HEK293 (cell line): ENCODE measurements around the gene LEUTX.

ENCODE experiments used
- CTCF ChIA-PET: fragments of 350-600 bp; formaldehyde crosslinking; extraction: SDS; loops from one replicate; lab custom pipeline; 2021; ENCODE audit warnings: antibody characterized with exemption; lab: Yijun Ruan, JAX
- POLR2A ChIA-PET: fragments of 300-600 bp; formaldehyde crosslinking; extraction: SDS; loops from one replicate; lab custom pipeline; 2020; ENCODE audit warnings: antibody characterized with exemption, inconsistent platforms; lab: Yijun Ruan, JAX
- H3K27ac ChIP-seq: fragments of 200-500 bp; sonication (Bioruptor generic); 2 replicates; pipeline ENCODE4 v1.5.1; 2014; ENCODE audit warnings: low read depth, low read length, control low read depth, inconsistent platforms; ENCODE audit errors: extremely low read depth
- H3K36me3 ChIP-seq, 2 experiments: fragments of 200-500 bp in 1 of 2; sonication (Bioruptor generic) in 1 of 2; 1 replicate in 1 of 2; 2 replicates in 1 of 2; pipeline ENCODE4 v1.5.1; 2014 to 2017; ENCODE audit warnings: inconsistent platforms in 2 of 2, low read length in 2 of 2; ENCODE audit not compliant: control insufficient read depth in 2 of 2, insufficient read depth in 1 of 2
- H3K4me1 ChIP-seq: fragments of 200-500 bp; sonication (Bioruptor generic); 2 replicates; pipeline ENCODE4 v1.5.1; 2014; ENCODE audit warnings: mild to moderate bottlenecking, low read length, inconsistent platforms; ENCODE audit not compliant: control insufficient read depth, insufficient read depth
- H3K4me3 ChIP-seq: 2 replicates; pipeline ENCODE4 v1.5.1; 2011; ENCODE audit warnings: low read depth, mild to moderate bottlenecking, control low read depth, low read length, moderate library complexity
- H3K9me3 ChIP-seq: fragments of 200-500 bp; sonication (Bioruptor generic); 2 replicates; pipeline ENCODE4 v1.5.1; 2014; ENCODE audit warnings: low read depth, low read length, inconsistent platforms; ENCODE audit not compliant: control insufficient read depth, insufficient read depth
- GLIS1 ChIP-seq: fragments of 450-650 bp; formaldehyde crosslinking; IDR thresholded peaks from 2 replicates; pipeline ENCODE4 v1.5.1; 2016; ENCODE audit warnings: missing biosample characterization, missing genetic modification characterization
- HOXC10 ChIP-seq: sonication (generic); formaldehyde crosslinking; IDR thresholded peaks from 2 replicates; pipeline ENCODE4 v1.8.1; 2023; ENCODE audit warnings: mild to moderate bottlenecking, missing genetic modification reagents
- HOXD13 ChIP-seq: sonication (generic); formaldehyde crosslinking; IDR thresholded peaks from 2 replicates; pipeline ENCODE4 v1.8.0; 2022; ENCODE audit warnings: missing genetic modification reagents, borderline replicate concordance
- KLF9 ChIP-seq: fragments of 450-650 bp; formaldehyde crosslinking; IDR thresholded peaks from 2 replicates; pipeline ENCODE4 v1.5.1; 2016; ENCODE audit warnings: missing biosample characterization, missing genetic modification characterization, low read depth
- RBAK ChIP-seq: fragments of 450-650 bp; formaldehyde crosslinking; IDR thresholded peaks from 2 replicates; pipeline ENCODE4 v1.5.1; 2016; ENCODE audit warnings: missing biosample characterization, missing genetic modification characterization
- SETDB1 ChIP-seq: IDR thresholded peaks from one replicate; pipeline ENCODE4 v1.6.1; 2017; ENCODE audit warnings: mild to moderate bottlenecking, low read length, moderate library complexity, mixed read lengths; ENCODE audit not compliant: insufficient read length
- WT1 ChIP-seq: fragments of 450-650 bp; formaldehyde crosslinking; IDR thresholded peaks from 2 replicates; pipeline ENCODE4 v1.5.1; 2016; ENCODE audit warnings: missing biosample characterization, missing genetic modification characterization
- ZBTB48 ChIP-seq: fragments of 450-650 bp; formaldehyde crosslinking; IDR thresholded peaks from 2 replicates; pipeline ENCODE4 v1.5.1; 2016; ENCODE audit warnings: missing biosample characterization, missing genetic modification characterization
- ZEB2 ChIP-seq: fragments of 450-650 bp; formaldehyde crosslinking; IDR thresholded peaks from 2 replicates; pipeline ENCODE4 v1.5.1; 2016; ENCODE audit warnings: missing biosample characterization, missing genetic modification characterization
- ZNF140 ChIP-seq: fragments of 450-650 bp; formaldehyde crosslinking; IDR thresholded peaks from 2 replicates; pipeline ENCODE4 v1.5.1; 2016; ENCODE audit warnings: missing biosample characterization, missing genetic modification characterization
- ZNF146 ChIP-seq: fragments of 450-650 bp; formaldehyde crosslinking; IDR thresholded peaks from 2 replicates; pipeline ENCODE4 v1.5.1; 2016; ENCODE audit warnings: missing biosample characterization, missing genetic modification characterization
- ZNF169 ChIP-seq: fragments of 450-650 bp; formaldehyde crosslinking; IDR thresholded peaks from 2 replicates; pipeline ENCODE4 v1.5.1; 2016; ENCODE audit warnings: missing biosample characterization, missing genetic modification characterization
- ZNF239 ChIP-seq: fragments of 450-650 bp; formaldehyde crosslinking; IDR thresholded peaks from 2 replicates; pipeline ENCODE4 v1.5.1; 2016; ENCODE audit warnings: missing biosample characterization, missing genetic modification characterization
- ZNF24 ChIP-seq: fragments of 450-650 bp; formaldehyde crosslinking; IDR thresholded peaks from 2 replicates; pipeline ENCODE4 v1.5.1; 2016; ENCODE audit warnings: missing biosample characterization, missing genetic modification characterization
- ZNF311 ChIP-seq: fragments of 450-650 bp; formaldehyde crosslinking; IDR thresholded peaks from 2 replicates; pipeline ENCODE4 v1.5.1; 2017; ENCODE audit warnings: missing biosample characterization, missing genetic modification characterization, borderline replicate concordance
- ZNF341 ChIP-seq: fragments of 450-650 bp; formaldehyde crosslinking; IDR thresholded peaks from 2 replicates; pipeline ENCODE4; 2016; ENCODE audit warnings: low read depth, missing biosample characterization, missing genetic modification characterization
- ZNF423 ChIP-seq: fragments of 450-650 bp; formaldehyde crosslinking; IDR thresholded peaks from 2 replicates; pipeline ENCODE4 v1.5.1; 2016; ENCODE audit warnings: missing biosample characterization, missing genetic modification characterization
- ZNF501 ChIP-seq: fragments of 450-650 bp; formaldehyde crosslinking; IDR thresholded peaks from 2 replicates; pipeline ENCODE4 v1.5.1; 2016; ENCODE audit warnings: missing biosample characterization, missing genetic modification characterization
- ZNF544 ChIP-seq: fragments of 450-650 bp; formaldehyde crosslinking; IDR thresholded peaks from 2 replicates; pipeline ENCODE4 v1.5.0; 2017; ENCODE audit warnings: missing biosample characterization, missing genetic modification characterization
- ZNF610 ChIP-seq: fragments of 450-650 bp; formaldehyde crosslinking; IDR thresholded peaks from 2 replicates; pipeline ENCODE4 v1.5.1; 2016; ENCODE audit warnings: missing biosample characterization, missing genetic modification characterization, borderline replicate concordance
- ZNF624 ChIP-seq: fragments of 450-650 bp; formaldehyde crosslinking; IDR thresholded peaks from 2 replicates; pipeline ENCODE4 v1.5.1; 2017; ENCODE audit warnings: missing biosample characterization, missing genetic modification characterization
- ZNF645 ChIP-seq: fragments of 450-650 bp; formaldehyde crosslinking; IDR thresholded peaks from 2 replicates; pipeline ENCODE4; 2016; ENCODE audit warnings: missing biosample characterization, missing genetic modification characterization
- ZNF692 ChIP-seq: fragments of 450-650 bp; formaldehyde crosslinking; IDR thresholded peaks from 2 replicates; pipeline ENCODE4 v1.5.1; 2016; ENCODE audit warnings: missing biosample characterization, missing genetic modification characterization
- ZNF707 ChIP-seq: fragments of 450-650 bp; formaldehyde crosslinking; IDR thresholded peaks from 2 replicates; pipeline ENCODE4 v1.5.1; 2016; ENCODE audit warnings: missing biosample characterization, missing genetic modification characterization
- ZNF776 ChIP-seq: fragments of 450-650 bp; formaldehyde crosslinking; IDR thresholded peaks from 2 replicates; pipeline ENCODE4 v1.5.0; 2017; ENCODE audit warnings: missing biosample characterization, missing genetic modification characterization, borderline replicate concordance
- ZNF837 ChIP-seq: fragments of 450-650 bp; formaldehyde crosslinking; IDR thresholded peaks from 2 replicates; pipeline ENCODE4 v1.5.1; 2016; ENCODE audit warnings: missing biosample characterization, missing genetic modification characterization
- ZSCAN23 ChIP-seq: fragments of 450-650 bp; formaldehyde crosslinking; IDR thresholded peaks from 2 replicates; pipeline ENCODE4 v1.5.1; 2016; ENCODE audit warnings: missing biosample characterization, missing genetic modification characterization
- TF ChIP-seq, protein P1 (sequence below): fragments of 450-650 bp; formaldehyde crosslinking; IDR thresholded peaks from 2 replicates; pipeline ENCODE4 v1.5.1; 2016; ENCODE audit warnings: missing biosample characterization, missing genetic modification characterization
- TF ChIP-seq, protein P2 (sequence below): fragments of 450-650 bp; formaldehyde crosslinking; IDR thresholded peaks from 2 replicates; pipeline ENCODE4 v1.5.1; 2016; ENCODE audit warnings: missing biosample characterization, missing genetic modification characterization
- TF ChIP-seq, protein P3 (sequence below): fragments of 450-650 bp; formaldehyde crosslinking; IDR thresholded peaks from 2 replicates; pipeline ENCODE4 v1.5.1; 2017; ENCODE audit warnings: missing biosample characterization, missing genetic modification characterization

The LEUTX gene

GRCh38 chr19:39833160-39833463 lies 54.5 kb downstream of the LEUTX start (continued):
- TF ChIP-seq, protein P1, sequence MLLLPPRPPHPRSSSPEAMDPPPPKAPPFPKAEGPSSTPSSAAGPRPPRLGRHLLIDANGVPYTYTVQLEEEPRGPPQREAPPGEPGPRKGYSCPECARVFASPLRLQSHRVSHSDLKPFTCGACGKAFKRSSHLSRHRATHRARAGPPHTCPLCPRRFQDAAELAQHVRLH (tag by site-specific recombination), result no peak
- 0 out of 2 replicates have a peak, but pooled peaks have one; percentile 19 for TF ChIP-seq ZNF645 (tag by site-specific recombination)

DNA sequence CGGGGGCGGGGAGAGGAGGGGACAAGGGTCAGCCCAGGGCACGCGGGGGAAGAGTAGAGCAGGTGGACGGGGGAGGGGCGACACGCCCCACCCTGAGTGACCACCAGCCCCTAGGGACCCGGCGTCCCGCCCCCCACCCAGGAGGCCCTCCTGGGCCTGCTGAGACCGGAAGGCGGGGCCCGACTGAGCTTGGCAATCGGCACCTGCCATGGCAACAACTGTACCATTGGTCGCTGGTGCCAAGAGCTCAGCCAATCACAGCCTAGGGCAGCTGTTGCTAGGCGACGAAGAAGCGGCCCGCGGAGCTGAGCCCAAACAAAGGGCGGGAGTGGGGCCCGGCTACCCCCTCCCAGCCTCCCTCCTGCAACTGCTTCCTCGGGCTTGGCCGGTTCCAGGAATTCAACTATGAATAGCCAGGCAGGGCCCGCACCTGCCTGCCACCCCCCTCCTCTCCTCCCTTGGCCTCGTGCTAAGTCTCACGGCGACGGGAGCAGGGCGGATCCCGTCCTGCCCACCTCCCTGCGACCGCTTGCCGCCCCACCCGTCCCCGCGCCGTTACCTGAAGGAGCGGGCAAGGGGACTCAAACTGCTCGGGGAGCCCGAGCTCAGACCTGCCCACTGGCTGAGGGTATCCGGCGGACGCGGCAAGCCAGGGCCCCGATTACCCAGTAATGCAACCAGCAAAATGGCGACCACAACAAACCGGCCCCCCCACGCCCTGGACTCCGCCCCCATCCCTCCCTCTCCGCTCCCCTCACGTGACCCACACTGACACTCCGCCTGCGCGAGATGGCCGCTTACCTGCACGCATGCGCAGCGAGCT lies 55.0 kb downstream of the LEUTX start, which contains the start of gene DYRK1B:
Gene DYRK1B, minus strand, starts transcription at position 699 of the 823 bp plus-strand sequence. CDS start 2,295 bp downstream, outside the sequence.
- peaks cover 18% of the 10 kb centered on the region for H3K4me1 ChIP-seq
- peak within 1 kb of the TSS; percentile 95 for H3K27ac ChIP-seq
- ChIA-PET CTCF (interaction anchor here (0.6 to 2.2 kb wide), 10 partner anchors 11 to 418 kb away, joined by 3 to 63 read pairs (median 4); partner anchors contain the start of genes FBL and PSMC4), POLR2A (interaction anchor here (0.5 to 2.2 kb wide), 35 partner anchors 9 to 770 kb away, joined by 3 to 124 read pairs (median 5); partner anchors contain the start of genes FBL, PLD3, PSMC4 and RPS16)
- H3K9me3 ChIP-seq, result no peaks in the 10 kb centered on the region
- H3K36me3 ChIP-seq, result peaks cover 79 to 80% of the 10 kb centered on the region in 2 experiments
- peak within 1 kb of the TSS; percentile 64 for H3K4me3 ChIP-seq
- peak; percentile 99 for TF ChIP-seq ZNF692 (tag by site-specific recombination)
- peak; percentile 86 for TF ChIP-seq ZBTB48 (tag by site-specific recombination)
- TF ChIP-seq GLIS1 (tag by site-specific recombination), result peak; percentile 100
- TF ChIP-seq ZSCAN23, result peak; percentile 92
- no peak for TF ChIP-seq ZNF624 (tag by site-specific recombination)
- TF ChIP-seq ZNF610 (tag by site-specific recombination), result peak; percentile 90; the same call in 1 of the 2 replicates
- no peak; the same call in 1 of the 2 replicates for TF ChIP-seq ZNF707 (tag by site-specific recombination)
- peak; percentile 49; the same call in 1 of the 2 replicates for TF ChIP-seq ZNF146 (tag by site-specific recombination)
- no peak for TF ChIP-seq HOXD13 (CRISPR knock-in tag)
- no peak for TF ChIP-seq HOXC10 (CRISPR knock-in tag)
- no peak for TF ChIP-seq ZNF776 (tag by site-specific recombination)
- TF ChIP-seq, protein P2, sequence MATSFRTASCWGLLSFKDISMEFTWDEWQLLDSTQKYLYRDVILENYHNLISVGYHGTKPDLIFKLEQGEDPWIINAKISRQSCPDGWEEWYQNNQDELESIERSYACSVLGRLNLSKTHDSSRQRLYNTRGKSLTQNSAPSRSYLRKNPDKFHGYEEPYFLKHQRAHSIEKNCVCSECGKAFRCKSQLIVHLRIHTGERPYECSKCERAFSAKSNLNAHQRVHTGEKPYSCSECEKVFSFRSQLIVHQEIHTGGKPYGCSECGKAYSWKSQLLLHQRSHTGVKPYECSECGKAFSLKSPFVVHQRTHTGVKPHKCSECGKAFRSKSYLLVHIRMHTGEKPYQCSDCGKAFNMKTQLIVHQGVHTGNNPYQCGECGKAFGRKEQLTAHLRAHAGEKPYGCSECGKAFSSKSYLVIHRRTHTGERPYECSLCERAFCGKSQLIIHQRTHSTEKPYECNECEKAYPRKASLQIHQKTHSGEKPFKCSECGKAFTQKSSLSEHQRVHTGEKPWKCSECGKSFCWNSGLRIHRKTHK (tag by site-specific recombination), result no peak
- TF ChIP-seq WT1, result peak; percentile 80
- TF ChIP-seq ZNF311 (tag by site-specific recombination), result no peak
- TF ChIP-seq ZNF169 (tag by site-specific recombination), result peak; percentile 86; the same call in 1 of the 2 replicates
- peak; percentile 99 for TF ChIP-seq KLF9 (tag by site-specific recombination)
- no peak for TF ChIP-seq ZNF140
- peak; percentile 100 for TF ChIP-seq ZNF423 (tag by site-specific recombination)
- peak; percentile 76; the same call in 1 of the 2 replicates for TF ChIP-seq ZNF837
- TF ChIP-seq ZNF239 (tag by site-specific recombination), result peak; percentile 50; the same call in 1 of the 2 replicates
- TF ChIP-seq ZNF544 (tag by site-specific recombination), result no peak
- peak; percentile 90 for TF ChIP-seq ZNF341
- TF ChIP-seq RBAK (tag by site-specific recombination), result 0 out of 2 replicates have a peak, but pooled peaks have one; percentile 2
- peak; percentile 93 for TF ChIP-seq ZEB2 (tag by site-specific recombination)
- peak; percentile 38; the same call in 1 of the 2 replicates for TF ChIP-seq ZNF24 (tag by site-specific recombination)
- TF ChIP-seq, protein P3, sequence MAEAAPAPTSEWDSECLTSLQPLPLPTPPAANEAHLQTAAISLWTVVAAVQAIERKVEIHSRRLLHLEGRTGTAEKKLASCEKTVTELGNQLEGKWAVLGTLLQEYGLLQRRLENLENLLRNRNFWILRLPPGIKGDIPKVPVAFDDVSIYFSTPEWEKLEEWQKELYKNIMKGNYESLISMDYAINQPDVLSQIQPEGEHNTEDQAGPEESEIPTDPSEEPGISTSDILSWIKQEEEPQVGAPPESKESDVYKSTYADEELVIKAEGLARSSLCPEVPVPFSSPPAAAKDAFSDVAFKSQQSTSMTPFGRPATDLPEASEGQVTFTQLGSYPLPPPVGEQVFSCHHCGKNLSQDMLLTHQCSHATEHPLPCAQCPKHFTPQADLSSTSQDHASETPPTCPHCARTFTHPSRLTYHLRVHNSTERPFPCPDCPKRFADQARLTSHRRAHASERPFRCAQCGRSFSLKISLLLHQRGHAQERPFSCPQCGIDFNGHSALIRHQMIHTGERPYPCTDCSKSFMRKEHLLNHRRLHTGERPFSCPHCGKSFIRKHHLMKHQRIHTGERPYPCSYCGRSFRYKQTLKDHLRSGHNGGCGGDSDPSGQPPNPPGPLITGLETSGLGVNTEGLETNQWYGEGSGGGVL (tag by site-specific recombination), result peak; percentile 99
- peak; percentile 100 for TF ChIP-seq ZNF501
- TF ChIP-seq SETDB1, result no peak
